ENCODE measurements around the gene MYH6. TPM values are rescaled to one million over a fixed set of nuclear protein-coding genes. Genes with fewer than 3 reads are reported as not detected.
"Not testable (repeated sequence)": the region's sequence is repeated elsewhere in the genome, so short reads cannot be mapped to it uniquely, and the experiment has no call there.

The MYH6 gene
- total RNA-seq, 1 experiment from 2014 or later, result not detected

DNA sequence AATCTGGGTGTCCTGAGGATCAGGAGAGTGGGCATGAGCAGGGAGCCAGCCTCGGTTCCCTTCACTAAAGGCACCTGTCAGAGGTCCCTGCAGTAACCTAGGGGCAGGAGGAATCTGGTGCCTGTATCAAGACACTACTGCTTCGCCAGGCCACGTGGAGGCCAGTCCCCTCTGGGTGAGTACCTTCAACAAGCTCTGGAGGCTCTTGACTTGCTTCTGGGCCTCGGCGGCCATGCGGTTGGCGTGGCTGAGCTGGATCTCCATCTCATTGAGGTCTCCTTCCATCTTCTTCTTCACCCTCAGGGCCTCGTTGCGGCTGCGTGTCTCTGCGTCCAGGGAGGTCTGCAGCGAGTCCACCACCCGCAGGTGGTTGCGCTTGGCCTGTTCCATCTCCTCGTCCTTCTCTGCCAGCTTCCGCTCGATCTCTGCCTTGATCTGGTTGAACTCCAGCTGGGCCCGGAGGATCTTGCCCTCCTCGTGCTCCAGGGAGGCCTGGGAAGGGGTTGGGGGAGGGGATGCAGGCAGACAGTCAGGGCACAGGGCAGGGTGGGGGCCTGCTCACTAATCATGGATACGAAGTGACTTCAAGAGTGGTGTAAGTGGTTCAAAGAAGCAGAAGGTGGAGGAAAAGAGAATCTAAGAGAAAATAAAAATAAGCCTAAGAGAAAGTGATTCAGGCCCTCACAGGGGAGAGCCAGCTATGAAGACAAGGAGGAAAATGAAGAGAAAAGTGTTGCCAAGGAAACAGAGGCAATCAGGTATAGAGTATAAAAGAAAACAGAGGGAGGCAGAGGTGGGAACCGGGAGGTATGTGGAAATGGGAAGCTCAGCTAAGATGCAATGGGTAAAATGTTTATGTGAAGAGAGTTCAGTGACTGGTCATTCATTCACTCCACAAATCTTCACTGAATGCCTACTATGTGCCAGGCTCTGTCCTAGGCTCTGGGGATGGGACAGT is 8.0 kb upstream of the MYH6 start:
- DNase-seq (ENCODE audit: extremely low read depth, low read depth), result no peak

- DNase-seq (ENCODE audit: extremely low read depth, low read depth), result no peak
Measured at GRCh38 chr14:23414906-23415820, 7.1 kb upstream of the MYH6 start.

GRCh38 chr14:23414254-23414653 is 6.2 kb upstream of the MYH6 start:
- no peak for DNase-seq (ENCODE audit: extremely low read depth, low read depth)

- DNase-seq (ENCODE audit: extremely low read depth, low read depth), result no peak
Measured at GRCh38 chr14:23413681-23414080, 5.6 kb upstream of the MYH6 start.

- DNase-seq (ENCODE audit: extremely low read depth, low read depth), result no peak
Measured at GRCh38 chr14:23411563-23412525, 3.8 kb upstream of the MYH6 start.

GRCh38 chr14:23409966-23410635 is 2.0 kb upstream of the MYH6 start:
- DNase-seq (ENCODE audit: extremely low read depth, low read depth), result no peak

- no peak for DNase-seq (ENCODE audit: extremely low read depth, low read depth)
Measured at GRCh38 chr14:23409475-23409874, 1.4 kb upstream of the MYH6 start.

DNA sequence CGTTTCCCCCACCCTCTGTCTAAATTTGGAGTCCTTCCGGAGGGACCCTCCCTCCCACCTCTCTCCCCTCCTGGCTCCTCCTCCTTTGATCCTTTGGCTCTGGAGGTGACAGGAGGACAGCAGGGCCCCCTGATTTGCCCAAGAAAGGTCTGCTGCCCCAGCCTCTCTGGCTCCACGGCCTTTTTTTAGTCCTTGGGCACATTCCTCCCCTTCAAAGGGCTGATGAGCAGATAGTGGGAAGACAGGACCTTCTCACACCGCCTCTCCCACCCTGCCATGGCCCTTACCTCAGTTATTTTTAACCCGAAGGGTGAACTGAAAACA is 196 bp upstream of the MYH6 start:
- no peak for DNase-seq (ENCODE audit: extremely low read depth, low read depth)

DNA sequence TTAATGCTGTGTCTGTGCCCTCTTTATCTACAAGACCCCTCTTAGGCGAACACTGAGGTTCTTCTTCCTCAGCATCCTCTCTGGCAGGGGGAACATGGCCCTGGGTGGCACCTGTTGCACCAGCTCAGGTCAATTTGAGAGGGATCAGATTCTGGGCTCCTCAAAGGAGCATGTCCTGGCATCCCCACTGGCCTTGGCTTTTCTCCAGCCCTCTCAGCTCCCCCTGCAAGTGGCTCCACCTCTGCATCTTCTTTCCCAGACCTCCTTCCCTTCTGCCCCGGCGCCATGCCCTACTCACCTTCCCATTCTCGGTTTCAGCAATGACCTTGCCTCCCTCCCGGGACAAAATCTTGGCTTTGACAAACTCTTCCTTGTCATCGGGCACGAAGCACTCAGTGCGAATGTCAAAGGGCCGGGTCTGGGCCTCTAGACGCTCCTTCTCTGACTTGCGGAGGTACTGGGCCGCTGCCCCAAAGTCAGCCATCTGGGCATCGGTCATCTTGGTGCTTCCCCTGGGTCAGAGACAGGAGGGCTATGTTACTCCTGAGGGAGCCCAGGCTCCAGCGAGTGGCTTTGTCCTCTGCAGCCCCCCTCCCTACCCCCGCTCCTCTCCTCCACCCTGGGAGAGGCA is 1.2 kb downstream of the MYH6 start:
- no peak for DNase-seq (ENCODE audit: extremely low read depth, low read depth)

DNA sequence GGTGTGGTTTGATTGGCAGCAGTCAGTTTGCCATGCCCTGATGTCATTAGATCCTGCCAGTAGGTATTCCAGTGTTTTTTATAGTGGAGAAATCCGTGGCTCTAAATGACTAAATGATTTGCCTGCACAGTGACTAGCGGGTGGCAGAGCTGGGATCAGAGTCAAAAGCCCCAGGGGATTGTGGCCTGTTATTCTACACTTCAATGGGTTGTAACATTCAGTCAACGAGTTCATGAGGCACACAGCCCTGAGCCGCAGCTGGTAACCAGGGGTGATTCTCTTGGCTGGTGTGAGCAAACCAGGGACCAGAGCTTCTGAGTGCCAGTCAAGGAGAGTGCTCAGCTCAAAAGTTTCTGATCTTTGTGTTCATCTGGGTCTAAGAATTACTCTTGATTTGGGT is 1.8 kb downstream of the MYH6 start:
- DNase-seq (ENCODE audit: extremely low read depth, low read depth), result no peak

DNA sequence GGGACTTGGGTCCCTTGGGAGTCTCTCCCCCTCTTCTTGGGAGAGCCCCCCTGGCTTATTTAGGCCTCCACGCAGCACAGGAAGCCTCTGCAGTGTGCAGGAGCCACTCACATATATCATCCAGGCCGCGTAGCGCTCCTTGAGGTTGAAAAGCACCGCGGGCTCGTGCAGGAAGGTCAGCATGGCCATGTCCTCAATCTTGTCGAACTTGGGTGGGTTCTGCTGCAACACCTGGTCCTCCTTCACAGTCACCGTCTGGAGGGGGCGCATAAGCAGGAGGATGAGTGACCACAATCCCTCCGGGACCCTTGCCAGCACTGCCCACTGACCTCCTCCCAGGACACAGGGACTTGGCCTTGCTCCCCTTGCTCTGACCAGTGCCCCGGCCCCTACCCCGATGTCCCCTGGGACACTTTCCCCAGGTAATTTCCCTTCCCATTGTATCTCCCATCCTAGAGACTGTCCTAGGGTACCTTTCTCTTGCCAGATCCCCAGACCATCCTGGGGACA is 2.5 kb downstream of the MYH6 start:
- DNase-seq (ENCODE audit: extremely low read depth, low read depth), result no peak

DNA sequence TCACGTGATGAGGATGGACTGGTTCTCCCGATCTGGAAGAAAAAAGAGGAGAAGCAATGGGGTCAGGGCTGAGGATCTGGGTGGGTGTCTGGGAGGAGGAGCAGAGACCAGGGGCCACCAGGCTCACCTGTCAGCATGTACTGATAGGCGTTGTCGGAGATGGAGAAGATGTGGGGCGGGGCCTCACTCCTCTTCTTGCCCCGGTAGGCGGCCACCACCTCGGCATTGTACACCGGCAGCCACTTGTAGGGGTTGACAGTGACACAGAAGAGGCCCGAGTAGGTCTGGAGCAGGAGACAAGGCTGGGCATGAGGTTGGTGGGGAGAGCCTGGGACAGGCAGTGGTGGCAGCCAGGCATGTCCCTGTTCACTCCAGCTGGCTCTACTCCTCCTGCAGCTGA is 3.0 kb downstream of the MYH6 start:
- no peak for DNase-seq (ENCODE audit: extremely low read depth, low read depth)

DNA sequence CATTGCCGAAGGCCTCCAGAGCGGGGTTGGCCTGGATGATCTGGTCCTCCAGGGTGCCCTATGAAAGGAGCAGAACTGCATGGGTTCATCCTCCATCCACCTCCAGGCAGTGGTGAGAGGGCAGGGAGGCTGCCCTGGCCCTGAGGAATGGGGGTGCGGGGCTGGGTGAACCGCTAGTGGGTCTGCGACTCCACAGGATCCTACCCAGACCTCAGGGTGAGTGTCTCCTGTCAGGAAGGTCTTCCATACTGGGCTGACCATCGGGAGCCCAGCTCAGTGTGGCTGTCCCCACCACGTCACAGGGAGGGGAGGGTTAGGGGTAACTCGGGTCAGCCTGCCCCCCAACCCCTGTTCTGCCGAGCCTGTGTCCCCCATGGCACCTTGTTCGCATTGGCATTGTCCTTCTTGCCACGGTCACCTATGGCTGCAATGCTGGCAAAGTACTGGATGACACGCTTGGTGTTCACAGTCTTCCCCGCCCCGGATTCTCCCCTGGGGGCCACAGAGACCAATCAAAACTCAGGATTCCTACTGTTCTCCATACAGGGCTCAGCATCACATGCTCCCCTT is 3.7 kb downstream of the MYH6 start:
- DNase-seq (ENCODE audit: extremely low read depth, low read depth), result no peak

DNA sequence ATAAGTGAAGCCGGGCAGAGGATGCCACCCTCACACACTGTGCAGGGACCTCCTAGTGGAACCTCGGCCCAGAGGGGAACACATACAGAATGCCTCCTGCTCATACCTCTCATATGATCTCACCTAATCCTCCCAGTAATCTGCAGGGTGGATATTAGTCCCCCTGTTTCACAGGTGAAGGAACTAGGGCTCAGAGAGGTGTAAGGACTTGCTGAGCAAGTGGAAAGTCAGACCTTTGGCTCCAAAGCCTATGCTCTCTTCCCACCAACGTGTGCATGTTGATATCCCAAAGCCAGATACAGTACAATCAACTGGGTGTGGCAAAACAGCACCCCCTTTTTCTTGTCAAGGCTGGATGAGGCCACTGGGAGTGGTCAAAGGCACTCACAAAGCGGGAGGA is 4.2 kb downstream of the MYH6 start:
- DNase-seq (ENCODE audit: extremely low read depth, low read depth), result no peak

DNA sequence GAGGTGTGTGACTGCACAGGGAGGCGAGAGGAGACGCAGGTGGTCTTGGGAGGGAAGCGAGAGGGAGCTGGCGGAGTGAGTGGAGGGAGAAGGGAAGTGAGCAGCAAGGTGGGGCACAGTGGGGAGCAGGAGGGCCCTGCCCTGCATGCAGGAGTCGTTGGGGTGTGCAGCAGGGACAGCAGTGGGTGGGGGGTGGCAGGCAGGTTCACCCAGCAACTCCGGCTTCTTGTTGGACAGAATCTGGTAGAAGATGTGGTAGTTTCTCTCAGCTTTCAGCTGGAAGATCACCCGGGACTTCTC is 5.0 kb downstream of the MYH6 start:
- DNase-seq (ENCODE audit: extremely low read depth, low read depth), result no peak

- DNase-seq (ENCODE audit: extremely low read depth, low read depth), result no peak
Measured at GRCh38 chr14:23402296-23403138, 5.6 kb downstream of the MYH6 start.

- no peak for DNase-seq (ENCODE audit: extremely low read depth, low read depth)
Measured at GRCh38 chr14:23401291-23401690, 6.8 kb downstream of the MYH6 start.

GRCh38 chr14:23400496-23401149 is 7.5 kb downstream of the MYH6 start:
- not testable (repeated sequence) for DNase-seq (ENCODE audit: extremely low read depth, low read depth)
